ENCODE measurements around the gene HOMER3.
A peak's percentile ranks its signal among the peaks of the same experiment; 100 is the strongest.
"Not testable (repeated sequence)": the region's sequence is repeated elsewhere in the genome, so short reads cannot be mapped to it uniquely, and the experiment has no call there.

The HOMER3 gene

DNA sequence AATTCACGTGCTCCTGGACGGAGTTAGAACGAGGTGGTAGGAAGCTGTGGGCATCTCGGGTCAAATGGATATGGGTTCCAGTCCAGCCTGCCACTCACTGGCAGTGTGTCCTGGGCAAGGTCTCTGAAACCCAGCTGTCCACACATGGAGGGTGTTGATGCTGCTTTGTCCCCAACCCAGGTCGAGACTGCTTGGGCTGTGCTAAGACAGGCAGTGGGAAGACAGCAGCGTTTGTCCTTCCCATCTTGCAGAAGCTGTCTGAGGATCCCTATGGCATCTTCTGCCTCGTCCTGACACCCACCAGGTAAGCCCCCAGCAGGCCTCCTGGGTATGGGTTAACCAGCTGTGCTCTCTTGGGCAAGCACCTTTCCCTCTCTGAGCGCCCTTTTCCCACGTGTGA is 20.6 kb downstream of the HOMER3 start:
- DNase-seq (ENCODE audit: low read depth, low spot score), result no peak
- Histone ChIP-seq H3K4me3 (ENCODE audit: insufficient read length, low read depth) (peak overlapping the region; percentile 94), H3K4me1 (ENCODE audit: insufficient read depth, insufficient read length) (peaks cover 4% of the 10 kb centered on the region), H3K36me3 (ENCODE audit: insufficient read depth, insufficient read length, low read length) (peaks cover 55% of the 10 kb centered on the region), H3K9me3 (ENCODE audit: insufficient read depth, low read length) (no peaks in the 10 kb centered on the region), H3K27me3 (ENCODE audit: insufficient read depth, insufficient read length) (no peaks in the 10 kb centered on the region), H3K9ac (ENCODE audit: insufficient read length, low read depth) (peak overlapping the region; percentile 92)
- no peak for TF ChIP-seq ZNF274 (IDR thresholded peaks at IDR 0.05; ENCODE audit: low read depth, low read length)
- no peak for TF ChIP-seq SUZ12 (IDR thresholded peaks at IDR 0.05; ENCODE audit: extremely low read depth, insufficient read depth, insufficient read length)
- TF ChIP-seq YY1 (IDR thresholded peaks at IDR 0.05; ENCODE audit: insufficient read depth, insufficient read length), result no peak

GRCh38 chr19:18919900-18920214 is 21.2 kb downstream of the HOMER3 start:
- peak overlapping the region; percentile 92 for H3K9ac ChIP-seq (ENCODE audit: insufficient read length, low read depth)
- no peaks in the 10 kb centered on the region for H3K9me3 ChIP-seq (ENCODE audit: insufficient read depth, low read length)
- H3K4me3 ChIP-seq (ENCODE audit: insufficient read length, low read depth), result peak overlapping the region; percentile 94
- peaks cover 58% of the 10 kb centered on the region for H3K36me3 ChIP-seq (ENCODE audit: insufficient read depth, insufficient read length, low read length)
- H3K4me1 ChIP-seq (ENCODE audit: insufficient read depth, insufficient read length), result peaks cover 4% of the 10 kb centered on the region
- no peak for TF ChIP-seq YY1 (IDR thresholded peaks at IDR 0.05; ENCODE audit: insufficient read depth, insufficient read length)
- no peaks in the 10 kb centered on the region for H3K27me3 ChIP-seq (ENCODE audit: insufficient read depth, insufficient read length)
- no peak for DNase-seq (ENCODE audit: low read depth, low spot score)

DNA sequence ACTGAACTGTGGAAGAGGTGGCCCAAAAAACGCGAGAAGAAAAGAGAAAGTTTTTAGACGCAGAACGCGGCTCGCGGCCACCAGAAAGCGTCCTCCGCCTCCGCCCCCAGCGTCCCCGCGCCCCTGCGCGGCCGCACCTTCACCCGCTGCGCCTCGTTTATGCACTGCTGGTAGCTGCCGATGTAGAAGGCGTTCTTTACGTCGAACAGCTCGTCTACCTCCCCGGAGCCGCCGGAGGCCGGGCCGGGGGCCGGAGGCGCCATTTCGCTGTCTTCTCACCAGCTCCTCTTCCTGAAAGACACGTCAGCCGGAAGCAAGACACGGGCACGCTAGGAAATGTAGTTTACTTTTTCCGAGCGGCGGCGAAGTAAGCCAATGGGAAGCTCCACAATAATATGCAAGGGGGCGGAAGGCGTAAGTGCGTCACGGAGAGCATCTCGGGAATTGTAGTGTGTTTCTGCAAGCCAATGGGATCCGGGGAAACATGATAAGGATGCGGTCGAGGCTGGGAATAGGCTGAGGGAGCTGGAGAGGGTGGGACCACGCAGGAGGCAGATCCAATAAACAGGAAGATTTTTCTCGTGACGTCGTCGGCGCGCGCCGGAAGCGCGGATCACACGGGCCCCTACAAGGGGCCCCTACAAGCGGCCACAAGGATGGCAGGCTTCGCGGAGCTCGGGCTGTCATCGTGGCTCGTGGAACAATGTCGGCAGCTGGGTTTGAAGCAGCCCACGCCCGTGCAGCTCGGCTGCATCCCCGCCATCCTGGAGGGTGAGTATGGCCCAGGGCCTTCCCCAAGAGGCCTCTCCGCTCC is 21.7 kb downstream of the HOMER3 start, which contains the start of the genes COPE and DDX49:
COPE (minus strand) TSS at position 302 of the 814 bp plus-strand sequence; CDS start at position 263, 39 bp downstream.
DDX49 (plus strand) TSS at position 630 of the 814 bp plus-strand sequence; CDS start at position 657, 27 bp downstream.
- H3K4me1 ChIP-seq (ENCODE audit: insufficient read depth, insufficient read length), result peaks cover 4% of the 10 kb centered on the region
- peaks cover 58% of the 10 kb centered on the region for H3K36me3 ChIP-seq (ENCODE audit: insufficient read depth, insufficient read length, low read length)
- H3K27me3 ChIP-seq (ENCODE audit: insufficient read depth, insufficient read length), result no peaks in the 10 kb centered on the region
- TF ChIP-seq SUZ12 (IDR thresholded peaks at IDR 0.05; ENCODE audit: extremely low read depth, insufficient read depth, insufficient read length) (no peak), YY1 (IDR thresholded peaks at IDR 0.05; ENCODE audit: insufficient read depth, insufficient read length) (peak; percentile 53)
- peak within 1 kb of the TSS; percentile 94 for H3K4me3 ChIP-seq (ENCODE audit: insufficient read length, low read depth)
- H3K9ac ChIP-seq (ENCODE audit: insufficient read length, low read depth), result peak within 1 kb of the TSS; percentile 94
- DNase-seq (ENCODE audit: low read depth, low spot score), result peak; percentile 99
- H3K9me3 ChIP-seq (ENCODE audit: insufficient read depth, low read length), result no peaks in the 10 kb centered on the region

DNA sequence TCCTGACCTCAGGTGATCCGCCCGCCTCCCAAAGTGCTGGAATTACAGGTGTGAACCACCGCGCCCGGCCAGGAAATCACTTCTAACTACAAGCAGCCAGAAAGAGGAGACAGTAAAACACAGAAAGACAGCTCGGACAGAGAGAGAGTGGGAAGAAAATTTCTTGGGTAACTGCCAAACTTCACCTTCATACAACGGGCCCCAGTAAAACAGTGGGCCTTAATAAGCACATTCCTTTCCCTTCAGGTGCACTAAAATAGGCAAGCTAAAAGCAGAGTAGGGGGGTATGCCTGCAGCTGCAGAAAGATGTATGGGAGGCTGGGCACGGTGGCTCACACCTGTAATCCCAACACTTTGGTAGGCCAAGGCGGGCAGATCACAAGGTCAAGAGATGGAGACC is 23.4 kb downstream of the HOMER3 start:
- DNase-seq (ENCODE audit: low read depth, low spot score); H3K9ac ChIP-seq (ENCODE audit: insufficient read length, low read depth); H3K4me3 ChIP-seq (ENCODE audit: insufficient read length, low read depth); H3K9me3 ChIP-seq (ENCODE audit: insufficient read depth, low read length); H3K27me3 ChIP-seq (ENCODE audit: insufficient read depth, insufficient read length): not testable (repeated sequence)
- Histone ChIP-seq H3K36me3 (ENCODE audit: insufficient read depth, insufficient read length, low read length) (peaks cover 58% of the 10 kb centered on the region), H3K4me1 (ENCODE audit: insufficient read depth, insufficient read length) (peaks cover 10% of the 10 kb centered on the region)

DNA sequence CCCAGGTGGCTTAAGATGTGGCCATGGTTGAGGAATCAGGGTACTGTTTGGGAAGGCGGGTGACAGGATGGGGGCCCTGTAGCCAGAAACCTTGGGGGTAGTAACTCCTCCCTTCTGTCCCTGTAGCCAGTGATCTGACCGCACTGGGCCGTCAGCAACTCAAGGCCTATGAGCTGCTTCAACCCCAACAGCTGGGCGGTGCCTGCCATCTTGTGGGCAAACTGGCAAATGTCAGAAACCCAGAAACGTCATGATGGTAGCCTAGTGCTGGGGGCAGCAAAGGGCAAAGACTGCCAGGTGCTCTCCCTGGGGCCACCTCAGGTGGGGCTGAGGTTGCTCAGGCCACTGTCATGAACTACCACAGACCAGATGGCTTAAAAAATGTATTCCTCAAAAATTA is 25.4 kb downstream of the HOMER3 start:
- Histone ChIP-seq H3K9me3 (ENCODE audit: insufficient read depth, low read length) (no peaks in the 10 kb centered on the region), H3K27me3 (ENCODE audit: insufficient read depth, insufficient read length) (no peaks in the 10 kb centered on the region), H3K4me1 (ENCODE audit: insufficient read depth, insufficient read length) (peaks cover 10% of the 10 kb centered on the region), H3K4me3 (ENCODE audit: insufficient read length, low read depth) (no peak overlapping the region), H3K36me3 (ENCODE audit: insufficient read depth, insufficient read length, low read length) (peaks cover 49% of the 10 kb centered on the region), H3K9ac (ENCODE audit: insufficient read length, low read depth) (no peak overlapping the region)
- TF ChIP-seq SUZ12 (IDR thresholded peaks at IDR 0.05; ENCODE audit: extremely low read depth, insufficient read depth, insufficient read length) (no peak), YY1 (IDR thresholded peaks at IDR 0.05; ENCODE audit: insufficient read depth, insufficient read length) (no peak), ZNF274 (IDR thresholded peaks at IDR 0.05; ENCODE audit: low read depth, low read length) (no peak)
- DNase-seq (ENCODE audit: low read depth, low spot score), result no peak

GRCh38 chr19:18913466-18913865 is 27.6 kb downstream of the HOMER3 start:
- Histone ChIP-seq H3K9ac (ENCODE audit: insufficient read length, low read depth) (no peak overlapping the region), H3K36me3 (ENCODE audit: insufficient read depth, insufficient read length, low read length) (peaks cover 64% of the 10 kb centered on the region)

DNA sequence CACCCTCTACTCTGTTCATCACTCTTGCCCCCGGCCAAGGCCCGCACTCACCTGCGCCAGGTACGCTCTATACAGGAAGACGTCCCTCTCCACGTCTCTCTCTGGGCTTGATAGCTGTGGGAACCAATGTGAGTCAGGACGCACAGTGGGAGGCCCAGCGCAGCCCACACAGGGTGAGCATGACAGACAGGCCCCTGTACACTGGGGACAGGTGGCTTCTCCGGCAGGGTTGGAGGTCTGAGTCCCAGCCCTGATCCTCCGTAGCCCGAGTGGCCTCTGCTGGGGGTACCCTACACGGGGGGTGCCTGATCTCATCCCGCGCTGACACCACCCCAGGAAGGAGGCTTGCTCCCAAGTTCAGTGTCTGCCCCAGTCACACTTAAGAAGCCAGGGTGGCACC is 28.1 kb downstream of the HOMER3 start:
- no peak for DNase-seq (ENCODE audit: low read depth, low spot score)
- H3K9me3 ChIP-seq (ENCODE audit: insufficient read depth, low read length), result no peaks in the 10 kb centered on the region
- no peak overlapping the region for H3K9ac ChIP-seq (ENCODE audit: insufficient read length, low read depth)
- no peaks in the 10 kb centered on the region for H3K27me3 ChIP-seq (ENCODE audit: insufficient read depth, insufficient read length)
- H3K4me3 ChIP-seq (ENCODE audit: insufficient read length, low read depth), result no peak overlapping the region
- no peak for TF ChIP-seq ZNF274 (IDR thresholded peaks at IDR 0.05; ENCODE audit: low read depth, low read length)
- no peak for TF ChIP-seq YY1 (IDR thresholded peaks at IDR 0.05; ENCODE audit: insufficient read depth, insufficient read length)
- TF ChIP-seq SUZ12 (IDR thresholded peaks at IDR 0.05; ENCODE audit: extremely low read depth, insufficient read depth, insufficient read length), result no peak
- peaks cover 68% of the 10 kb centered on the region for H3K36me3 ChIP-seq (ENCODE audit: insufficient read depth, insufficient read length, low read length)
- peaks cover 7% of the 10 kb centered on the region for H3K4me1 ChIP-seq (ENCODE audit: insufficient read depth, insufficient read length)

More at GRCh38 chr19:18913466-18913865, 27.6 kb downstream of the HOMER3 start:
- Histone ChIP-seq H3K4me3 (ENCODE audit: insufficient read length, low read depth) (no peak overlapping the region), H3K27me3 (ENCODE audit: insufficient read depth, insufficient read length) (no peaks in the 10 kb centered on the region), H3K9me3 (ENCODE audit: insufficient read depth, low read length) (no peaks in the 10 kb centered on the region), H3K4me1 (ENCODE audit: insufficient read depth, insufficient read length) (peaks cover 7% of the 10 kb centered on the region)
- no peak for TF ChIP-seq YY1 (IDR thresholded peaks at IDR 0.05; ENCODE audit: insufficient read depth, insufficient read length)
- no peak for TF ChIP-seq ZNF274 (IDR thresholded peaks at IDR 0.05; ENCODE audit: low read depth, low read length)
- no peak for TF ChIP-seq SUZ12 (IDR thresholded peaks at IDR 0.05; ENCODE audit: extremely low read depth, insufficient read depth, insufficient read length)
- no peak for DNase-seq (ENCODE audit: low read depth, low spot score)
